K562 (cell line): ENCODE results near the gene ADAMTS10. TPM values are rescaled to one million over a fixed set of nuclear protein-coding genes. Genes with fewer than 3 reads are reported as not detected.
A peak's percentile ranks its signal among the peaks of the same experiment; 100 is the strongest.

Experiments used
- ATAC-seq: fragments of 200-7000 bp; cut with Tn5 transposase; 3 replicates; pipeline ENCODE4 v1.9.1; 2020; ENCODE audit warnings: moderate library complexity
- BruUV-seq: library from RNA; stranded (reverse); fragments of 400-500 nt; replicated peaks from 2 replicates; lab custom pipeline; 2021; lab: Mats Ljungman, UMichigan
- CTCF ChIA-PET: fragments of 300-600 bp; formaldehyde crosslinking; extraction: SDS; loops from one replicate; lab custom pipeline; 2021; ENCODE audit warnings: low intra/inter-chr PET ratio; lab: Yijun Ruan, JAX
- POLR2A ChIA-PET: fragments of 300-600, 350-650 bp; sonication (Branson Sonifier 250); formaldehyde crosslinking; extraction: SDS; loops from one replicate; lab custom pipeline; 2021; ENCODE audit warnings: antibody characterized with exemption, inconsistent platforms; lab: Yijun Ruan, JAX
- DNase-seq, 4 experiments: peaks; one replicate each; pipeline versions ENCODE4 v3.0.0 to v3.0.0-alpha.2; 2011 to 2018; ENCODE audit warnings: low spot score in 3 of 4, mixed read lengths in 3 of 4; ENCODE audit errors: extremely low read depth in 1 of 4
- FAIRE-seq: peaks from 2 replicates; lab custom pipeline; 2011; peaks lifted over from hg19 to GRCh38; lab: Jason Lieb, UNC
- H2AFZ ChIP-seq: 2 replicates; pipeline ENCODE4 v1.6.0; 2011; ENCODE audit warnings: low read depth, low read length, control low read depth, inconsistent platforms
- H3K27ac ChIP-seq: fragments of 200-600 bp; 3 replicates; pipeline ENCODE4 v1.8.0; 2011; ENCODE audit warnings: low read depth, mild to moderate bottlenecking, control low read depth, inconsistent platforms, low read length, moderate library complexity, mixed read lengths; ENCODE audit errors: extremely low read depth
- H3K27me3 ChIP-seq, 2 experiments: fragments of 300-600 bp in 1 of 2; 2 replicates in 1 of 2; 3 replicates in 1 of 2; pipeline versions ENCODE4 v1.6.0 to v1.8.0; 2011; ENCODE audit warnings: inconsistent platforms in 2 of 2, low read length in 2 of 2, mild to moderate bottlenecking in 1 of 2, mixed read lengths in 1 of 2, moderate library complexity in 1 of 2; ENCODE audit not compliant: control insufficient read depth in 2 of 2, insufficient read depth in 2 of 2
- H3K36me3 ChIP-seq: fragments of 300-600 bp; 3 replicates; pipeline ENCODE4 v1.8.0; 2011; ENCODE audit warnings: mild to moderate bottlenecking, low read length, inconsistent platforms; ENCODE audit not compliant: control insufficient read depth, insufficient read depth
- H3K4me1 ChIP-seq, 2 experiments: fragments of 200-600 bp in 1 of 2; replicated peaks in 1 of 2; 2 replicates in 1 of 2; 3 replicates in 1 of 2; pipeline versions ENCODE4 v1.5.1 to v1.8.0; 2011; ENCODE audit warnings: inconsistent platforms in 2 of 2, low read length in 2 of 2, mild to moderate bottlenecking in 1 of 2, mixed read lengths in 1 of 2, moderate library complexity in 1 of 2; ENCODE audit not compliant: control insufficient read depth in 2 of 2, insufficient read depth in 2 of 2
- H3K4me2 ChIP-seq: 2 replicates; pipeline ENCODE4 v1.6.1; 2011; ENCODE audit warnings: low read length, control low read depth, inconsistent platforms, mixed read lengths; ENCODE audit not compliant: insufficient read depth
- H3K4me3 ChIP-seq: fragments of 200-600 bp; sonication (generic), shearing (Covaris generic); 2 replicates; pipeline ENCODE4 v1.5.1; 2016; ENCODE audit warnings: control low read depth, inconsistent platforms
- H3K79me2 ChIP-seq: fragments of 200-600 bp; 3 replicates; pipeline ENCODE4 v1.8.0; 2011; ENCODE audit warnings: low read length, inconsistent platforms; ENCODE audit not compliant: control insufficient read depth, insufficient read depth
- H3K9ac ChIP-seq, 2 experiments: 2 replicates each; pipeline versions ENCODE4 v1.6.0 to v1.6.1; 2011; ENCODE audit warnings: low read depth in 2 of 2, low read length in 2 of 2, control low read depth in 1 of 2, inconsistent platforms in 1 of 2, mild to moderate bottlenecking in 1 of 2, mixed read lengths in 1 of 2; ENCODE audit not compliant: insufficient read depth in 1 of 2
- H3K9me1 ChIP-seq: one replicate; pipeline ENCODE4 v1.6.0; 2011; ENCODE audit warnings: inconsistent platforms, mild to moderate bottlenecking, low read length, moderate library complexity; ENCODE audit not compliant: control insufficient read depth, insufficient read depth
- H3K9me3 ChIP-seq: replicated peaks from 2 replicates; pipeline ENCODE4 v1.5.1; 2011; ENCODE audit warnings: low read depth, low read length, inconsistent platforms; ENCODE audit not compliant: control insufficient read depth, insufficient read depth
- H4K20me1 ChIP-seq: replicated peaks from 2 replicates; pipeline ENCODE4 v1.6.1; 2011; ENCODE audit warnings: low read length, inconsistent platforms, mixed read lengths; ENCODE audit not compliant: control insufficient read depth, insufficient read depth
- CEBPB ChIP-seq: fragments of 450-650 bp; IDR thresholded peaks from 2 replicates; pipeline ENCODE4 v1.6.1; 2016; ENCODE audit warnings: missing genetic modification characterization, missing compliant biosample characterization
- CEBPG ChIP-seq, 3 experiments: fragments of 200-800 bp in 1 of 3; sonication (Bioruptor generic) in 1 of 3; sonication (generic) in 1 of 3; formaldehyde crosslinking in 1 of 3; IDR thresholded peaks in 2 of 3; conservative IDR thresholded peaks in 1 of 3; 2 replicates each; pipeline versions ENCODE4 v1.6.1 to v1.8.0; 2016 to 2022; ENCODE audit warnings: missing compliant biosample characterization in 2 of 3, missing genetic modification characterization in 2 of 3, mild to moderate bottlenecking in 1 of 3, missing genetic modification reagents in 1 of 3
- ETV1 ChIP-seq: fragments of 450-650 bp; conservative IDR thresholded peaks from 2 replicates; pipeline ENCODE4 v1.6.1; 2016; ENCODE audit warnings: missing genetic modification characterization, control low read depth, low read depth, missing compliant biosample characterization
- GTF2B ChIP-seq: IDR thresholded peaks from 2 replicates; pipeline ENCODE4 v1.6.1; 2011; ENCODE audit not compliant: insufficient read length; ENCODE audit errors: extremely low read depth
- HBP1 ChIP-seq: fragments of 450-650 bp; formaldehyde crosslinking; IDR thresholded peaks from 2 replicates; pipeline ENCODE4 v1.4.0; 2022; ENCODE audit warnings: missing genetic modification characterization
- JUND ChIP-seq, 2 experiments: IDR thresholded peaks; 2 replicates in 1 of 2; 3 replicates in 1 of 2; pipeline ENCODE4 v1.6.1; 2011; ENCODE audit warnings: borderline replicate concordance in 2 of 2, low read depth in 2 of 2, low read length in 2 of 2, improper control_type of control experiment in 1 of 2, missing biosample characterization in 1 of 2, missing genetic modification characterization in 1 of 2, missing genetic modification reagents in 1 of 2
- L3MBTL2 ChIP-seq: fragments of 450-650 bp; IDR thresholded peaks from 2 replicates; pipeline ENCODE4 v1.6.1; 2016; ENCODE audit warnings: mild to moderate bottlenecking, moderate library complexity
- LARP7 ChIP-seq: fragments of 450-650 bp; IDR thresholded peaks from 2 replicates; pipeline ENCODE4 v1.6.1; 2016
- NRF1 ChIP-seq, 2 experiments: fragments of 450-650 bp; IDR thresholded peaks in 1 of 2; conservative IDR thresholded peaks in 1 of 2; 2 replicates each; pipeline ENCODE4 v1.6.1; 2014; ENCODE audit warnings: mild to moderate bottlenecking in 2 of 2
- NUFIP1 ChIP-seq: fragments of 450-650 bp; IDR thresholded peaks from 2 replicates; pipeline ENCODE4 v1.6.1; 2018; ENCODE audit not compliant: partially characterized antibody
- POLR2AphosphoS2 ChIP-seq: IDR thresholded peaks from 2 replicates; pipeline ENCODE4 v1.6.1; 2012; ENCODE audit warnings: low read length, improper control_type of control experiment
- RBM15 ChIP-seq: fragments of 200-400 bp; formaldehyde crosslinking; IDR thresholded peaks from 2 replicates; pipeline ENCODE4 v1.6.1; 2018; ENCODE audit warnings: mild to moderate bottlenecking, low read length, moderate library complexity; ENCODE audit not compliant: insufficient read depth
- SIX5 ChIP-seq, 2 experiments: IDR thresholded peaks; 2 replicates each; pipeline ENCODE4 v1.6.1; 2011; ENCODE audit warnings: low read length in 2 of 2, borderline replicate concordance in 1 of 2, low read depth in 1 of 2, mild to moderate bottlenecking in 1 of 2, moderate library complexity in 1 of 2; ENCODE audit not compliant: insufficient read depth in 1 of 2
- SP1 ChIP-seq: sonication (generic); formaldehyde crosslinking; IDR thresholded peaks from 2 replicates; pipeline ENCODE4 v1.8.1; 2022; ENCODE audit warnings: mild to moderate bottlenecking, missing genetic modification reagents
- SPI1 ChIP-seq: IDR thresholded peaks from 2 replicates; pipeline ENCODE4 v1.6.1; 2011; ENCODE audit warnings: low read depth, low read length, control low read depth, borderline replicate concordance
- STAT5A ChIP-seq: IDR thresholded peaks from 2 replicates; pipeline ENCODE4 v1.6.1; 2012; ENCODE audit warnings: low read length, inconsistent platforms, borderline replicate concordance
- ZNF239 ChIP-seq: fragments of 250-450 bp; sonication (Bioruptor Pico); IDR thresholded peaks from 2 replicates; pipeline ENCODE4 v1.4.0; 2020; ENCODE audit warnings: mild to moderate bottlenecking
- ZNF280B ChIP-seq: fragments of 250-450 bp; sonication (Bioruptor Pico); IDR thresholded peaks from 2 replicates; pipeline ENCODE4 v1.5.1; 2021; ENCODE audit warnings: mild to moderate bottlenecking
- WGBS: fragments of 100-300 bp; shearing (Covaris generic); methylation state at CpG from one replicate; pipeline ENCODE4 v1.1.6; 2016; ENCODE audit warnings: low coverage, mixed read lengths; ENCODE audit not compliant: insufficient coverage; ENCODE audit errors: missing lambda C conversion rate; 5-methylcytosine and 5-hydroxymethylcytosine counted together
- in situ Hi-C: fragments of 300-500 bp; cut with MboI; formaldehyde crosslinking; loops from 4 replicates; pipeline ENCODE4 v1.15.0; 2018; ENCODE audit warnings: inconsistent platforms, mixed read lengths
- intact Hi-C: fragments of 100-400 bp; cut with micrococcal nuclease; formaldehyde crosslinking; loops from 2 replicates; pipeline ENCODE4 v1.14.2; 2022
- polyA plus RNA-seq, 8 experiments: library from polyadenylated mRNA; depleted of rRNA in 4 of 8; stranded (reverse) in 5 of 8; unstranded in 3 of 8; fragments of >200 nt; fragmentation: Nextera tagmentation in 2 of 8; fragmentation: Illumina TruSeq in 1 of 8; extraction: Ambion mirVana in 2 of 8; extraction: Trizol in 1 of 8; gene quantifications; 2 replicates each; pipeline versions ENCODE4 v1.2.1 to v1.2.3, GENCODE V29; 2011 to 2014; ENCODE audit warnings: inconsistent platforms in 1 of 8, missing spikeins in 1 of 8
- total RNA-seq, 7 experiments: library from RNA; depleted of rRNA in 6 of 7; stranded (reverse); fragments of >200 nt in 6 of 7; fragmentation: Illumina TruSeq in 2 of 7; extraction: Trizol in 2 of 7; gene quantifications; 2 replicates each; pipeline versions ENCODE4 v1.2.1 to v1.2.3, GENCODE V29; 2011 to 2021; ENCODE audit warnings: low replicate concordance in 1 of 7

Gene ADAMTS10
- total and polyA plus RNA-seq, 9 of the 15 experiments (the other 6 are each of a cell fraction or from before 2014, with no cell fraction given): 0.33 to 1.8 (median 0.57) TPM; not detected in 4

- POLR2A ChIA-PET: interaction anchor here (0.6 to 1.3 kb wide), 3 partner anchors 11 to 250 kb away, joined by 3 to 4 read pairs (median 4); partner anchors contain the start of genes NDUFA7 and RPS28
- no peak overlapping the region for H2AFZ ChIP-seq
- peaks cover 0 to 12% of the 10 kb centered on the region in 2 experiments; a peak in 1 of 5 replicates for H3K27me3 ChIP-seq
- in situ Hi-C loops: no loop called here
- no peaks in the 10 kb centered on the region for H4K20me1 ChIP-seq
- intact Hi-C loops: loop anchor here (10.0 kb wide), 1 partner anchor 156 kb away; the partner anchor contains the start of gene MARCHF2
- H3K4me1 ChIP-seq: peaks cover 25 to 34% of the 10 kb centered on the region in 2 experiments
- ATAC-seq (peak; percentile 58), DNase-seq (no peak), FAIRE-seq (no peak)
- peak overlapping the region; percentile 8; the same call in 1 of the 2 replicates for H3K4me2 ChIP-seq
- H3K27ac ChIP-seq: peak overlapping the region; percentile 58; the same call in 1 of the 3 replicates
- CTCF ChIA-PET: no interaction called here
- WGBS: 7% methylated on average over 5 of the region's 5 CpGs
- H3K9me3 ChIP-seq: no peaks in the 10 kb centered on the region
- no TSS peak for BruUV-seq
- no peaks in the 10 kb centered on the region for H3K79me2 ChIP-seq
- H3K9me1 ChIP-seq: no peaks in the 10 kb centered on the region
- H3K4me3 ChIP-seq: no peak overlapping the region
- H3K36me3 ChIP-seq: no peaks in the 10 kb centered on the region
- H3K9ac ChIP-seq: peak overlapping the region in 1 of 2 experiments; percentile 65; a peak in 1 of 4 replicates
- TF ChIP-seq JUND (IDR thresholded peaks at IDR 0.05; ENCODE audit: borderline replicate concordance, low read depth, low read length) (no peak), JUND (tag; IDR thresholded peaks at IDR 0.05; ENCODE audit: borderline replicate concordance, low read depth, low read length) (peak; percentile 13; the same call in 1 of the 3 replicates), SP1 (CRISPR knock-in tag) (no peak), ZNF280B (no peak), ZNF239 (CRISPR knock-in tag) (no peak), HBP1 (CRISPR knock-in tag) (no peak), CEBPB (tag) (peak; percentile 50; the same call in 1 of the 2 replicates), STAT5A (no peak), NUFIP1 (no peak), GTF2B (no peak), RBM15 (no peak), ETV1 (tag) (peak; percentile 45; the same call in 1 of the 2 replicates), NRF1 (conservative IDR thresholded peaks at IDR 0.05 in 1 of 2, IDR thresholded peaks at IDR 0.05 in 1 of 2) (0 out of 4 replicates have a peak, but pooled peaks have one; percentile 20 to 23), SIX5 (IDR thresholded peaks at IDR 0.05; ENCODE audit: borderline replicate concordance in 1 of 2, insufficient read depth in 1 of 2, low read depth in 1 of 2, low read length in 2 of 2) (no peak), SPI1 (peak; percentile 75; the same call in 1 of the 2 replicates), L3MBTL2 (peak; percentile 33; the same call in 1 of the 2 replicates), CEBPG (CRISPR knock-in tag; IDR thresholded peaks at IDR 0.05) (no peak), CEBPG (tag; conservative IDR thresholded peaks at IDR 0.05 in 1 of 2, IDR thresholded peaks at IDR 0.05 in 1 of 2) (0 out of 4 replicates have a peak, but pooled peaks of 1 of the 2 experiments have one; percentile 30), LARP7 (no peak), POLR2AphosphoS2 (no peak)
Measured at GRCh38 chr19:8571006-8571411, 39.5 kb downstream of the ADAMTS10 start.
